Stimulated activated memory B cell treated with anti-CD40 and anti-IgM and Interleukin-4, amounts not matched to agents 10 μg/mL and 1 μg/mL and 100 μg/mL, for 72 hours (primary cell): Measurements from ENCODE around the gene ANXA8.

Source experiments
- ATAC-seq: fragments of 150-1000 bp; cut with Tn5 transposase; 2 replicates; pipeline ENCODE4 v1.10.0; 2021
- H3K27ac Mint-ChIP-seq: one replicate; pipeline ENCODE4 v1.8.0; 2022; ENCODE audit warnings: mild to moderate bottlenecking, mixed read lengths
- H3K27me3 Mint-ChIP-seq: one replicate; pipeline ENCODE4 v1.8.0; 2022; ENCODE audit warnings: mixed read lengths
- H3K36me3 Mint-ChIP-seq: one replicate; pipeline ENCODE4 v1.8.0; 2022; ENCODE audit warnings: mixed read lengths
- H3K4me1 Mint-ChIP-seq: one replicate; pipeline ENCODE4 v1.8.0; 2022; ENCODE audit warnings: mixed read lengths
- H3K4me3 Mint-ChIP-seq: one replicate; pipeline ENCODE4 v1.8.0; 2022; ENCODE audit warnings: mild to moderate bottlenecking, moderate library complexity, mixed read lengths
- H3K9me3 Mint-ChIP-seq: one replicate; pipeline ENCODE4 v1.8.0; 2022; ENCODE audit warnings: mixed read lengths

ANXA8 gene

GRCh38 chr10:47454780-47455058 is 29.2 kb downstream of the ANXA8 start:
- H3K27ac Mint-ChIP-seq, result no peak overlapping the region
- no peaks in the 10 kb centered on the region for H3K9me3 Mint-ChIP-seq
- peaks cover 46% of the 10 kb centered on the region for H3K27me3 Mint-ChIP-seq
- H3K36me3 Mint-ChIP-seq, result no peaks in the 10 kb centered on the region
- no peak overlapping the region for H3K4me3 Mint-ChIP-seq
- no peaks in the 10 kb centered on the region for H3K4me1 Mint-ChIP-seq
- ATAC-seq, result no peak

DNA sequence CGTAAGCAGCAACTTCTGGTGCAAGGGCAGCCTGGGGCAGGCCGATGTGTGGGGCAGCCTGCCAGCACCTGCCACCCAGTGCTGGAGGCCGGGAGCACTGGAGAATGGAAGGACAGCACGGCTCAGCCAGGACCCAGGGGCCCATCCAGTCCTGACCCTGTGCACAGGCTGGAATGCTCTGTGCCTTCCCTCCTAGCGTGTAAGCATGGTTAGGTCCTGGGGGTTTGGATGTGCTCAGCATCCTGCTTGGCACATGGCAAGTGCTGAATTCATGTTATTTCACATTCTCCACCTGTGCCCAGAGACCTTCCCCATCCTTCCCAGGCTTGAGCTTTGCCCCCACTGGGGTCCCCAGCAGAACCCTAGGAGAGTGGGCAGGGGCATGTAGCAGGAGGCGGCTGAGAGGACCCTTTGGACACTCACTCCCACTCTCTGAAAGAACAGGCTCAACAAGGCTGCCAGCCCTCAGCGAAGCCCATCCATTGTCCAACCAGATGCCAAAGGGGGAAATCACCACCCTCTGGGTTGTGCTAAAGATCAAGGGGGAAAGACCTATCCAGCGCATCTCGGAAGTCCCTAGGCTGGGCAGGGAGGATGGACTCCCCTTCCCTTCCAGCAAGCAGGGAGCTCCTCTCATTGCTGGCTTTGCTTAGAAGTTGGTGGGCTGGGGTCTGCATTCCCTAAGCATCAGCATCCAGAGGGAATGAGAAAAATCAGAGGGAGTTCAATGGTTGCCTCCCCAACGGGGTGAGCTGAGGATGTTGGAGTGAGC is 29.7 kb downstream of the ANXA8 start:
- no peak overlapping the region for H3K4me3 Mint-ChIP-seq
- H3K4me1 Mint-ChIP-seq, result peaks cover under 1% of the 10 kb centered on the region
- peaks cover 46% of the 10 kb centered on the region for H3K27me3 Mint-ChIP-seq
- ATAC-seq, result no peak
- no peaks in the 10 kb centered on the region for H3K36me3 Mint-ChIP-seq
- no peak overlapping the region for H3K27ac Mint-ChIP-seq
- H3K9me3 Mint-ChIP-seq, result no peaks in the 10 kb centered on the region

- Mint-ChIP-seq H3K4me1 (peaks cover 9% of the 10 kb centered on the region), H3K9me3 (peaks cover under 1% of the 10 kb centered on the region), H3K36me3 (no peaks in the 10 kb centered on the region), H3K27ac (no peak overlapping the region), H3K4me3 (no peak overlapping the region), H3K27me3 (peaks cover 42% of the 10 kb centered on the region)
- no peak for ATAC-seq
These were observed 30.5 kb downstream of the ANXA8 start for GRCh38 chr10:47453141-47454007.

DNA sequence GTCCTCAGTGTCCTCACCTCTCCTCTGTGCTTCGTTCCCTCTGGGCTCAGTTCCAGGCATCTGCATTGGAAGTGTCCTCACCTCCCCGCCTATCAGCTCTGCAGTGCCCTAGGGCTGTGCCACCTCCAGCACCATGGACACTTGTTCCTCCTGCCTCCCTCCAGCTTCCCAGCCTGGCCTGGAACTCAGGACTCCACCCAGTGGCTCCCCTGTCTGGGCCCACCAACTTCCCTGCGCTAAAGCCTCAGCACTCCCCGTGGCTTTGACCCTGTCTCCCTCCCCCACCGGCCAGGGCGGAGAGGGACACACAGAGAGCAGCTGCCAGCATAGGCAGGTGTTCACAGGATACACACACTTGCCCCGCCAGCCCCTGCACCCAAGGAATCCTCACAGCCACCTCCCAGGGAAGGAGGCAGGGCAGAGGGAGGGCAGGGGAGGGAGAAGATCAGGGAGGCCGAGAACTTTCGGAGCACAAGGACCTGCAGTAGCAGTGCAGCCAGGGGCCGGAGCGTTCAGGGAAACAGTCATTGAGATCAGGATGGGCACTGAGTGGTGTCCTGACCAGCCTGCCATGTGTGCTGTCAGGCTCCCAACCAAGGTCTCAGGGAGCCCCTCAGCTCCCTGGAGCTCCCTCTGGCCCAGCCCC is 31.3 kb downstream of the ANXA8 start:
- no peaks in the 10 kb centered on the region for H3K36me3 Mint-ChIP-seq
- peaks cover 12% of the 10 kb centered on the region for H3K4me1 Mint-ChIP-seq
- no peak overlapping the region for H3K4me3 Mint-ChIP-seq
- peaks cover 34% of the 10 kb centered on the region for H3K27me3 Mint-ChIP-seq
- no peak overlapping the region for H3K27ac Mint-ChIP-seq
- no peak for ATAC-seq
- H3K9me3 Mint-ChIP-seq, result peaks cover 9% of the 10 kb centered on the region

DNA sequence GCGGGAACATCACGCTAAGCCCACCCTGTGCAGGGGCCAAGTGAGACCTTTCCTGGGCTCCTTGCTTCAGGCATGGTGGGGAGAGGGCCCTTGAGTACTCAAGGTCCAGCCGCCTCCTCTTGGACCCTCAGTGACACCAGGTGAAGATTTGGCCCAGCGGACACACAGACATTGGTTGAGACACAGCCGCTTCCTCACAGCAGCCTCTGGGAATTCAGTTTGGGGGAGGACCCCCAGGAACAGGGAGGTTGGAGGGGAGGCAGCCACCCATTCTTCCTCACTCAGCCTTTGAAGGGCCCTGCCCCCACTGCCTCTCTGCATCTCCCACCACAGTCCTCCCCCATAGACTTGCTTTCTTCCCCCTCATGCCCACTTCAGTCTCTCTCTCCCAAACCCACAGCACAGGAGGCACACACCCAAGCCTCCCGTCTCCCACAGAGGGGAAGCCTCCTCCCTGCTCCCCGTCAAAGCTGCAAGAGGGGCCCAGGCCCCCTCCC is 31.9 kb downstream of the ANXA8 start:
- Mint-ChIP-seq H3K4me1 (peaks cover 12% of the 10 kb centered on the region), H3K4me3 (no peak overlapping the region), H3K9me3 (peaks cover 9% of the 10 kb centered on the region), H3K27ac (no peak overlapping the region), H3K27me3 (peaks cover 33% of the 10 kb centered on the region), H3K36me3 (no peaks in the 10 kb centered on the region)
- no peak for ATAC-seq

DNA sequence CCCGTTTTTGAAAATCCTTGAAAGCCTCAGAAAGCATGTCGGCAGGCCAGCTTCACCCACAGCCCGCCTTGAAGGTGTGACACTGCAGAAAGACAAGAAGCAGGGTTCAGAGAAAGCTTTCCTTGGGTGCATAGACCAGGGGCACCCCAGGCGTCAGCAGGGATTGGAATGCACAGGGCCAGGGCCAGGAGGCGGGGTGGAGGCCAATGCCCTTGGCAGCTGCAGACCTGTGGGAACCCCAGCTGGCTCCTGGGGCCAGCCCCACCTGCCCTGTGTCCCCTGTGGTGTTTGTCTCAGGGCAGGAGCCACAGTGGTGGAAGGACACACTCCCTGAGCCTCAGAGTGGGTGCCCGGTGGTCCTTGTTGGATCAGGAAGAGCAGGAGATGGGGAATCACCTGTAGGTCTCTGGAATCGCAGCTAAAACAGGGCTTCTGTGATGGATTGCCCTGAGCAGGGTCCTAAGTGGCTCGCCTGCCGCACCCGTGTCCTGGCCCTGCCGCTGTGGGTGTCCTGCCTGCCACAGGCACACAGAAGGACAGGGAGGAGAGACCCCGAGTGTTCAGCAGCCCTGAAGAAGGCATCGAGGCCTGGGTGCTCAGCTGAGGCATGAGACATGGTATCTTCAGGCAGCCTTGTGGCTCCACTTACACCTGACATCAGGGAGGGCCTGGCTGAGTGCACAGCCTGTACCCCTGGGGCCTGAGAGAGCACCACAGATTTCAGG is 32.5 kb downstream of the ANXA8 start:
- no peak overlapping the region for H3K27ac Mint-ChIP-seq
- peaks cover 9% of the 10 kb centered on the region for H3K9me3 Mint-ChIP-seq
- H3K27me3 Mint-ChIP-seq, result peaks cover 33% of the 10 kb centered on the region
- H3K36me3 Mint-ChIP-seq, result no peaks in the 10 kb centered on the region
- H3K4me3 Mint-ChIP-seq, result no peak overlapping the region
- no peak for ATAC-seq
- H3K4me1 Mint-ChIP-seq, result peaks cover 12% of the 10 kb centered on the region

DNA sequence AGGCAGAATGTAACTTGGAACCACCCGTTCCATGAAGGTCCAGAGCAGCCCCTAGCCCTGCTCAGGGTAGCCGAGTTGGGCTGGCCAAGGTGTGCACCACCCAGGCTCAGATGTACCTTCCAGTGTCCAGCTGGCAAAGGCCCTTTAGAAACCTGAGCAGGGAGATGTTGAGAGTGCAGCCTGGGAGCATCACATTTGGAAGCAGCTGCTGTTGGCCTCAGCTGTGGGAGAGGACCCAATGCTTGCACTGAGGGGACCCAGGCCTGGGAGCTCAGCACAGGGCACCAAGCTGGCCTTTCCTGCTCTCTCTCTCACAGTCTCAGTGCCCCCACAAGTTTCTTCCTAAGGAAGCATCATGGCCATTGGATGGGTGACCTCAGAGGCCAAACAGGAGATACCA is 33.5 kb downstream of the ANXA8 start:
- ATAC-seq, result no peak
- H3K27ac Mint-ChIP-seq, result no peak overlapping the region
- H3K36me3 Mint-ChIP-seq, result no peaks in the 10 kb centered on the region
- peaks cover 11% of the 10 kb centered on the region for H3K9me3 Mint-ChIP-seq
- H3K27me3 Mint-ChIP-seq, result peaks cover 32% of the 10 kb centered on the region
- H3K4me3 Mint-ChIP-seq, result no peak overlapping the region
- peaks cover 12% of the 10 kb centered on the region for H3K4me1 Mint-ChIP-seq

- Mint-ChIP-seq H3K27me3 (peaks cover 27% of the 10 kb centered on the region), H3K4me3 (no peak overlapping the region), H3K9me3 (peaks cover 16% of the 10 kb centered on the region), H3K4me1 (peaks cover 12% of the 10 kb centered on the region), H3K27ac (no peak overlapping the region), H3K36me3 (no peaks in the 10 kb centered on the region)
- ATAC-seq, result no peak
These were observed 33.9 kb downstream of the ANXA8 start for GRCh38 chr10:47449979-47450378.

GRCh38 chr10:47449102-47449978 is 34.6 kb downstream of the ANXA8 start:
- peak; percentile 44 for ATAC-seq
- Mint-ChIP-seq H3K27me3 (peaks cover 21% of the 10 kb centered on the region), H3K27ac (no peak overlapping the region), H3K4me3 (no peak overlapping the region), H3K4me1 (peaks cover 12% of the 10 kb centered on the region), H3K36me3 (no peaks in the 10 kb centered on the region), H3K9me3 (peaks cover 16% of the 10 kb centered on the region)

- H3K27me3 Mint-ChIP-seq, result peaks cover 18% of the 10 kb centered on the region
- no peak overlapping the region for H3K4me3 Mint-ChIP-seq
- ATAC-seq, result no peak
- no peak overlapping the region for H3K27ac Mint-ChIP-seq
- H3K36me3 Mint-ChIP-seq, result peaks cover 5% of the 10 kb centered on the region
- H3K9me3 Mint-ChIP-seq, result peaks cover 20% of the 10 kb centered on the region
- H3K4me1 Mint-ChIP-seq, result peaks cover 12% of the 10 kb centered on the region
These were observed 36.2 kb downstream of the ANXA8 start for GRCh38 chr10:47447705-47448104.

GRCh38 chr10:47447209-47447608 is 36.7 kb downstream of the ANXA8 start:
- ATAC-seq, result no peak
- H3K4me1 Mint-ChIP-seq, result peaks cover 12% of the 10 kb centered on the region
- H3K36me3 Mint-ChIP-seq, result peaks cover 5% of the 10 kb centered on the region
- no peak overlapping the region for H3K4me3 Mint-ChIP-seq
- H3K27ac Mint-ChIP-seq, result no peak overlapping the region
- peaks cover 20% of the 10 kb centered on the region for H3K9me3 Mint-ChIP-seq
- H3K27me3 Mint-ChIP-seq, result peaks cover 18% of the 10 kb centered on the region

DNA sequence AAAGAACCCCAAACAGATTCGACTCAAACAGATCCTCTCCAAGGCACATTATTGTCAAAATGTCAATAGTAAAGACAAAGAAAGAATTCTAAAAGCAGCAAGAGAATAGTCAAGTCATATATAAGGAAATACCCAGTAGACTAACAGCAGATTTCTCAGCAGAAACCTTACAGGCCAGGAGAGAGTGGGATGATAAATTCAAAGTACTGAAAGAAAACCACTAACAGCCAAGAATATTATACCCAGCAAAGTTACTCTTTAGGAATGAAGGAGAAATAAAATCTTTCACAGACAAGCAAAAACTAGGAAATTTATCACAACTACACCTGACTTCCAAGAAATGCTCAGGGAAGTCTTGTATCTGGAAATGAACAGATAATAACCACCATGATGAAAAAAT is 38.2 kb downstream of the ANXA8 start:
- Mint-ChIP-seq H3K4me3 (no peak overlapping the region), H3K27me3 (peaks cover 29% of the 10 kb centered on the region), H3K4me1 (peaks cover 12% of the 10 kb centered on the region), H3K9me3 (peaks cover 20% of the 10 kb centered on the region), H3K27ac (no peak overlapping the region), H3K36me3 (peaks cover 5% of the 10 kb centered on the region)
- no peak for ATAC-seq

GRCh38 chr10:47444047-47444446 is 39.9 kb downstream of the ANXA8 start:
- H3K27me3 Mint-ChIP-seq, result peaks cover 30% of the 10 kb centered on the region
- no peak overlapping the region for H3K27ac Mint-ChIP-seq
- H3K9me3 Mint-ChIP-seq, result peaks cover 20% of the 10 kb centered on the region
- H3K4me1 Mint-ChIP-seq, result peaks cover 9% of the 10 kb centered on the region
- H3K4me3 Mint-ChIP-seq, result no peak overlapping the region
- no peak for ATAC-seq
- H3K36me3 Mint-ChIP-seq, result peaks cover 5% of the 10 kb centered on the region

DNA sequence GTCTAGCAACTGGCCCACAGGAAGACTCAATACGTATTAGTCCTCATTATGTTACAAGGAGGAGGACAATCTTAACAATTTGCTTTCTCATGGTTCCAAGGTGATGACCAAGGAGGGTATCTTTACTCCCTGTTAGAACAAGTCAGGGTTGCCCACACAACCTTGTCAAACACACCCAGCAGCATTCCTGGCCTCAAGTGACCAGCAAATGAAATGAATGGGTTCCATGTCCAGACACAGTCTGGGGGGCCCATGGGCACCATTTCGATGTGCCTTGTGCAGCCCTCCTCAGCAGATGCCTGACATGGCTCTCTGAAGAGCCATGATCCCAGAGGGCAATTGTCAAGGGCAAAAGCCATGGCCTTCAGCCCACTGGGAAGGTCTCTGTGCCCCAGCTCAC is 40.8 kb downstream of the ANXA8 start:
- Mint-ChIP-seq H3K9me3 (peaks cover 19% of the 10 kb centered on the region), H3K36me3 (peaks cover 5% of the 10 kb centered on the region), H3K27me3 (peaks cover 39% of the 10 kb centered on the region), H3K4me3 (no peak overlapping the region), H3K4me1 (peaks cover under 1% of the 10 kb centered on the region), H3K27ac (no peak overlapping the region)
- no peak for ATAC-seq
